Gastroesophageal sphincter (tissue), 4 donors: ENCODE measurements around the gene DOCK2. TPM values are rescaled to one million over a fixed set of nuclear protein-coding genes. Genes with fewer than 3 reads are reported as not detected.
"Not testable (repeated sequence)": the region's sequence is repeated elsewhere in the genome, so short reads cannot be mapped to it uniquely, and the experiment has no call there.

Experiments used
- ATAC-seq: fragments of 150-250 bp; one replicate; pipeline ENCODE4 v1.9.1; 2016; ENCODE audit warnings: mild to moderate bottlenecking, moderate library complexity
- H3K27ac ChIP-seq, 4 donors: fragments of 200-600 bp; sonication (generic) in 3 of 4; 1 replicate in 3 of 4; 2 replicates in 1 of 4; pipeline ENCODE4 v1.5.1; 2016 to 2019
- H3K27me3 ChIP-seq: fragments of 200-600 bp; sonication (generic); one replicate; pipeline ENCODE4 v1.5.1; 2019
- H3K36me3 ChIP-seq, 2 donors: fragments of 200-600 bp; sonication (generic); one replicate each; pipeline ENCODE4 v1.5.1; 2019; ENCODE audit warnings: control low read depth in 1 of 2
- H3K4me1 ChIP-seq, 3 donors: fragments of 200-600 bp; sonication (generic); 1 replicate in 2 of 3; 2 replicates in 1 of 3; pipeline ENCODE4 v1.5.1; 2016 to 2019; ENCODE audit warnings: control low read depth in 2 of 3
- H3K4me3 ChIP-seq, 2 donors: fragments of 200-600 bp; sonication (generic); one replicate each; pipeline ENCODE4 v1.5.1; 2019; ENCODE audit warnings: mild to moderate bottlenecking in 1 of 2, moderate library complexity in 1 of 2
- H3K9me3 ChIP-seq, 3 donors: fragments of 200-600 bp; sonication (generic); one replicate each; pipeline ENCODE4 v1.5.1; 2017 to 2019; ENCODE audit warnings: control low read depth in 2 of 3
- CTCF ChIP-seq, 4 experiments: fragments of 200-600 bp in 2 of 4; fragments of 450-650 bp in 2 of 4; sonication (generic) in 1 of 4; IDR thresholded peaks; one replicate each; pipeline ENCODE4 v1.5.1; 2017 to 2019; ENCODE audit warnings: antibody characterized with exemption in 4 of 4, mild to moderate bottlenecking in 2 of 4, moderate library complexity in 2 of 4
- EP300 ChIP-seq: sonication (generic); formaldehyde crosslinking; IDR thresholded peaks from one replicate; pipeline ENCODE4 v1.6.1; 2017; ENCODE audit warnings: antibody characterized with exemption, mild to moderate bottlenecking
- POLR2A ChIP-seq, 2 donors: fragments of 450-650 bp; IDR thresholded peaks; one replicate each; pipeline ENCODE4 v1.6.1; 2017; ENCODE audit warnings: antibody characterized with exemption in 2 of 2, mild to moderate bottlenecking in 2 of 2, moderate library complexity in 1 of 2
- POLR2AphosphoS5 ChIP-seq: sonication (generic); formaldehyde crosslinking; IDR thresholded peaks from one replicate; pipeline ENCODE4 v1.6.1; 2017; ENCODE audit warnings: antibody characterized with exemption
- WGBS, 2 donors: methylation state at CpG; one replicate each; pipeline ENCODE4 v1.1.5; 2018; ENCODE audit warnings: low coverage in 1 of 2; 5-methylcytosine and 5-hydroxymethylcytosine counted together
- total RNA-seq, 4 donors: library from RNA; depleted of rRNA; stranded (reverse); fragments of >200 nt; gene quantifications; one replicate each; pipeline ENCODE4 v1.1.0, GENCODE V29; 2016

Gene DOCK2
- total RNA-seq, 4 donors from 2014 or later: 9.3 to 20.6 (median 11.8) TPM

GRCh38 chr5:169803077-169803981, 166.3 kb downstream of the DOCK2 start:
- peak; percentile 95 for ATAC-seq
- peaks cover 22% of the 10 kb centered on the region for H3K27me3 ChIP-seq

GRCh38 chr5:169804861-169805260, 167.8 kb downstream of the DOCK2 start:
- 60% methylated on average over 1 of the region's 1 CpG; no CpG with 5 or more reads in 1 of the 2 donors for WGBS, 2 donors

More at GRCh38 chr5:169803077-169803981, 166.3 kb downstream of the DOCK2 start:
- H3K4me3 ChIP-seq: no peak overlapping the region
- TF ChIP-seq POLR2AphosphoS5 (peak; percentile 82), CTCF (IDR thresholded peaks at IDR 0.05) (no peak)
- H3K9me3 ChIP-seq: no peaks in the 10 kb centered on the region
- no peaks in the 10 kb centered on the region for H3K4me1 ChIP-seq
- peak overlapping the region in 2 of 4 donors; percentile 37 to 47 for H3K27ac ChIP-seq
- H3K36me3 ChIP-seq: no peaks in the 10 kb centered on the region
- 28 to 44% methylated on average over 7 to 8 of the region's 10 CpGs for WGBS, 2 donors

GRCh38 chr5:169805527-169805934, 168.5 kb downstream of the DOCK2 start:
- 33 to 49% methylated on average over 2 to 5 of the region's 5 CpGs for WGBS, 2 donors
- no peaks in the 10 kb centered on the region for H3K4me1 ChIP-seq
- H3K4me3 ChIP-seq: no peak overlapping the region
- H3K27me3 ChIP-seq: peaks cover 27% of the 10 kb centered on the region
- H3K36me3 ChIP-seq: no peaks in the 10 kb centered on the region
- ATAC-seq: no peak
- TF ChIP-seq POLR2AphosphoS5 (no peak), CTCF (IDR thresholded peaks at IDR 0.05) (no peak), POLR2A (IDR thresholded peaks at IDR 0.05) (no peak), EP300 (no peak)
- no peaks in the 10 kb centered on the region for H3K9me3 ChIP-seq
- no peak overlapping the region for H3K27ac ChIP-seq

More at GRCh38 chr5:169804861-169805260, 167.8 kb downstream of the DOCK2 start:
- Histone ChIP-seq H3K9me3 (no peaks in the 10 kb centered on the region), H3K27me3 (peaks cover 27% of the 10 kb centered on the region), H3K4me1 (no peaks in the 10 kb centered on the region), H3K27ac (no peak overlapping the region), H3K4me3 (no peak overlapping the region), H3K36me3 (no peaks in the 10 kb centered on the region)
- no peak for TF ChIP-seq POLR2A (IDR thresholded peaks at IDR 0.05)
- no peak for TF ChIP-seq POLR2AphosphoS5
- no peak for ATAC-seq

GRCh38 chr5:169805937-169806700, 169.0 kb downstream of the DOCK2 start:
- Histone ChIP-seq H3K4me1 (no peaks in the 10 kb centered on the region), H3K36me3 (no peaks in the 10 kb centered on the region), H3K4me3 (no peak overlapping the region), H3K27me3 (peaks cover 30% of the 10 kb centered on the region), H3K9me3 (no peaks in the 10 kb centered on the region), H3K27ac (no peak overlapping the region)
- 78 to 81% methylated on average over 3 to 6 of the region's 6 CpGs for WGBS, 2 donors
- no peak for ATAC-seq
- TF ChIP-seq POLR2AphosphoS5 (no peak), EP300 (no peak), POLR2A (IDR thresholded peaks at IDR 0.05) (no peak), CTCF (IDR thresholded peaks at IDR 0.05) (no peak)

GRCh38 chr5:169808118-169808581, 171.1 kb downstream of the DOCK2 start:
- H3K27me3 ChIP-seq: peaks cover 34% of the 10 kb centered on the region
- no peaks in the 10 kb centered on the region for H3K9me3 ChIP-seq
- H3K4me3 ChIP-seq: no peak overlapping the region
- no peaks in the 10 kb centered on the region for H3K36me3 ChIP-seq
- no peaks in the 10 kb centered on the region for H3K4me1 ChIP-seq
- ATAC-seq: no peak
- 25% methylated on average over 2 of the region's 2 CpGs; no CpG with 5 or more reads in 1 of the 2 donors for WGBS, 2 donors
- H3K27ac ChIP-seq: no peak overlapping the region
- TF ChIP-seq EP300: no peak
- TF ChIP-seq CTCF (IDR thresholded peaks at IDR 0.05): no peak
- no peak for TF ChIP-seq POLR2AphosphoS5
- TF ChIP-seq POLR2A (IDR thresholded peaks at IDR 0.05): no peak

- not testable (repeated sequence) for H3K9me3 ChIP-seq, H3K27ac ChIP-seq, H3K4me3 ChIP-seq, H3K36me3 ChIP-seq, ATAC-seq, H3K4me1 ChIP-seq
- peaks cover 31% of the 10 kb centered on the region for H3K27me3 ChIP-seq
- WGBS, 2 donors: 75 to 94% methylated on average over 3 of the region's 3 CpGs
These were observed 171.8 kb downstream of the DOCK2 start for GRCh38 chr5:169808880-169809279.
